GM12878 (cell line): Measurements from ENCODE around the gene SPACA1. TPM values are rescaled to one million over a fixed set of nuclear protein-coding genes. Genes with fewer than 3 reads are reported as not detected.

Experiments
- ATAC-seq: fragments of 200-7000 bp; cut with Tn5 transposase; 3 replicates; pipeline ENCODE4 v1.9.1; 2020; ENCODE audit warnings: mild to moderate bottlenecking, moderate library complexity
- BruUV-seq: library from RNA; stranded (reverse); fragments of 400-500 nt; replicated peaks from 2 replicates; lab custom pipeline; 2021; lab: Mats Ljungman, UMichigan
- CTCF ChIA-PET: fragments of 300-600 bp; sonication (Branson Sonifier 250); formaldehyde crosslinking; extraction: SDS; loops from one replicate; lab custom pipeline; 2021; ENCODE audit warnings: inconsistent platforms; lab: Yijun Ruan, JAX
- POLR2A ChIA-PET: fragments of 350-600 bp; formaldehyde crosslinking; extraction: SDS; loops from one replicate; lab custom pipeline; 2021; ENCODE audit warnings: inconsistent platforms; lab: Charles Lee
- RAD21 ChIA-PET: fragments of 300-600 bp; sonication (Branson Sonifier 250); formaldehyde crosslinking; loops from one replicate; lab custom pipeline; 2023; ENCODE audit warnings: antibody characterized with exemption; ENCODE audit not compliant: unreplicated experiment; lab: Charles Lee
- SMC1A ChIA-PET: fragments of 300-600 bp; sonication (Branson Sonifier 250); formaldehyde crosslinking; loops from one replicate; lab custom pipeline; 2023; ENCODE audit not compliant: unreplicated experiment, uncharacterized antibody; lab: Charles Lee
- DNase-seq: peaks from one replicate; pipeline ENCODE4 v3.0.0-alpha.2; 2011; ENCODE audit warnings: low read depth, low spot score
- FAIRE-seq: peaks from 3 replicates; lab custom pipeline; 2011; peaks lifted over from hg19 to GRCh38; lab: Jason Lieb, UNC
- H2AFZ ChIP-seq: 2 replicates; pipeline ENCODE4 v1.6.0; 2011; ENCODE audit warnings: low read depth, low read length, control low read depth; ENCODE audit not compliant: control insufficient read depth
- H3K27ac ChIP-seq: 2 replicates; pipeline ENCODE4 v1.5.1; 2011; ENCODE audit warnings: control low read depth; ENCODE audit not compliant: control insufficient read depth, insufficient read depth
- H3K27me3 ChIP-seq, 2 experiments: replicated peaks in 1 of 2; 2 replicates each; pipeline versions ENCODE4 v1.6.0 to v1.6.1; 2011; ENCODE audit warnings: low read length in 1 of 2; ENCODE audit not compliant: control insufficient read depth in 2 of 2, insufficient read depth in 2 of 2
- H3K36me3 ChIP-seq, 2 experiments: 2 replicates each; pipeline ENCODE4 v1.5.1; 2011; ENCODE audit warnings: low read length in 1 of 2; ENCODE audit not compliant: control insufficient read depth in 2 of 2, insufficient read depth in 2 of 2
- H3K4me1 ChIP-seq: 2 replicates; pipeline ENCODE4 v1.6.1; 2011; ENCODE audit warnings: mild to moderate bottlenecking, low read length, moderate library complexity, mixed read lengths; ENCODE audit not compliant: control insufficient read depth, insufficient read depth
- H3K4me2 ChIP-seq: 2 replicates; pipeline ENCODE4 v1.6.0; 2011; ENCODE audit warnings: control low read depth; ENCODE audit not compliant: control insufficient read depth, insufficient read depth
- H3K4me3 ChIP-seq: fragments of 200-600 bp; sonication (generic); 2 replicates; pipeline ENCODE4 v1.5.1; 2016
- H3K79me2 ChIP-seq: 2 replicates; pipeline ENCODE4 v1.6.0; 2011; ENCODE audit warnings: low read length; ENCODE audit not compliant: control insufficient read depth, insufficient read depth
- H3K9ac ChIP-seq: 2 replicates; pipeline ENCODE4 v1.8.0; 2011; ENCODE audit warnings: low read length, control low read depth, mixed read lengths; ENCODE audit not compliant: control insufficient read depth, insufficient read depth
- H3K9me3 ChIP-seq: replicated peaks from 3 replicates; pipeline ENCODE4 v1.5.1; 2011; ENCODE audit warnings: mild to moderate bottlenecking, low read length; ENCODE audit not compliant: control insufficient read depth, insufficient read depth
- H4K20me1 ChIP-seq: 2 replicates; pipeline ENCODE4 v1.6.0; 2011; ENCODE audit not compliant: control insufficient read depth, insufficient read depth
- FOS ChIP-seq: IDR thresholded peaks from 3 replicates; pipeline ENCODE4 v1.6.1; 2011; ENCODE audit warnings: borderline replicate concordance; ENCODE audit not compliant: insufficient read length; ENCODE audit errors: extremely low read depth
- MEF2B ChIP-seq: fragments of 450-650 bp; IDR thresholded peaks from 2 replicates; pipeline ENCODE4 v1.6.1; 2018; ENCODE audit warnings: mild to moderate bottlenecking, moderate library complexity; ENCODE audit not compliant: partially characterized antibody, poor library complexity, severe bottlenecking
- NR2C1 ChIP-seq: fragments of 450-650 bp; IDR thresholded peaks from 2 replicates; pipeline ENCODE4 v1.6.1; 2017; ENCODE audit warnings: antibody characterized with exemption, mild to moderate bottlenecking, moderate library complexity
- SP1 ChIP-seq: IDR thresholded peaks from one replicate; pipeline ENCODE4 v1.6.1; 2011; ENCODE audit warnings: low read depth, low read length
- TARDBP ChIP-seq: IDR thresholded peaks from 2 replicates; pipeline ENCODE4 v1.6.1; 2016; ENCODE audit warnings: borderline replicate concordance
- ZNF274 ChIP-seq: IDR thresholded peaks from one replicate; pipeline ENCODE4 v1.8.0; 2011; ENCODE audit not compliant: insufficient read length, insufficient read depth
- WGBS: methylation state at CpG from one replicate; pipeline ENCODE4 v1.1.6; 2016; ENCODE audit warnings: low lambda C conversion rate; ENCODE audit not compliant: insufficient replicate concordance, insufficient coverage; ENCODE audit errors: missing lambda C conversion rate; 5-methylcytosine and 5-hydroxymethylcytosine counted together
- in situ Hi-C: fragments of 300-500 bp; cut with MboI; formaldehyde crosslinking; loops from 9 replicates; pipeline ENCODE4 v1.14.3; 2018; ENCODE audit warnings: mixed read lengths
- intact Hi-C: fragments of 100-400 bp; cut with micrococcal nuclease; formaldehyde crosslinking; loops from one replicate; pipeline ENCODE4 v1.14.2; 2022; ENCODE audit not compliant: unreplicated experiment
- polyA plus RNA-seq, 11 experiments: library from polyadenylated mRNA; depleted of rRNA in 4 of 11; unstranded in 6 of 11; stranded (reverse) in 5 of 11; fragments of >200 nt; fragmentation: Nextera tagmentation in 4 of 11; fragmentation: Illumina TruSeq in 1 of 11; extraction: Ambion mirVana in 4 of 11; extraction: Trizol in 1 of 11; gene quantifications; 1 replicate in 1 of 11; 2 replicates in 10 of 11; pipeline versions ENCODE4 v1.2.1 to v1.2.3, GENCODE V29; 2011 to 2016; ENCODE audit warnings: inconsistent platforms in 2 of 11, missing spikeins in 2 of 11, low read depth in 1 of 11
- total RNA-seq, 4 experiments: library from RNA; depleted of rRNA in 3 of 4; stranded (reverse); fragments of >200 nt in 3 of 4; fragmentation: Illumina TruSeq in 1 of 4; extraction: Trizol in 1 of 4; gene quantifications; 2 replicates each; pipeline versions ENCODE4 v1.2.1 to v1.2.3, GENCODE V29; 2013 to 2021
- TF ChIP-seq, protein P1 (sequence below): fragments of 450-650 bp; IDR thresholded peaks from 2 replicates; pipeline ENCODE4 v1.6.1; 2017; ENCODE audit warnings: mild to moderate bottlenecking

SPACA1 gene
- total and polyA plus RNA-seq, 10 of the 15 experiments (the other 5 are each of a cell fraction or from before 2014, with no cell fraction given), result not detected

DNA sequence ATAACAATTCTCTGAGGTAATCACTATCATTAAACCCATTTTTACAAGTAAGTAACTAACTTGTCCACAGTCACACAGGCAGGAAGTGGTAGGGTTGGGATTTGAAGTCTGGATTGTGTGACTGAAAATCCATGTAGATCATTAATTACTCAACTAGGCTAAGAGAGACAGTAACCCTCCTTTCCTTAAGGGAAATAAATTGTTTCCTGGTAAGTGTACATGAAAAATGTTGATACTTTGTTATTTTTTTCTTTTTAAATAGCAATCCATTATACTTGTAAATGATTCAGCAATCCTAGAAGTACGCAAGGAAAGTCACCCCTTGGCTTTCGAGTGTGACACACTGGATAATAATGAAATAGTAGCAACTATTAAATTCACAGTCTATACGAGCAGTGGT, 11.6 kb downstream of the SPACA1 start:
- Histone ChIP-seq H3K4me1 (no peaks in the 10 kb centered on the region), H3K27me3 (no peaks in the 10 kb centered on the region), H3K9me3 (no peaks in the 10 kb centered on the region), H4K20me1 (no peaks in the 10 kb centered on the region), H2AFZ (no peak overlapping the region), H3K27ac (no peak overlapping the region), H3K79me2 (no peaks in the 10 kb centered on the region), H3K4me2 (no peak overlapping the region), H3K36me3 (no peaks in the 10 kb centered on the region), H3K9ac (no peak overlapping the region), H3K4me3 (no peak overlapping the region)
- DNase-seq (no peak), FAIRE-seq (no peak), ATAC-seq (no peak)
- WGBS, result 40% methylated on average over 3 of the region's 3 CpGs
- SMC1A ChIA-PET, result no interaction called here
- RAD21 ChIA-PET, result no interaction called here
- in situ Hi-C loops (no loop called here), intact Hi-C loops (no loop called here)
- BruUV-seq, result no TSS peak
- CTCF ChIA-PET, result no interaction called here
- POLR2A ChIA-PET, result no interaction called here
- TF ChIP-seq ZNF274 (no peak), MEF2B (no peak), NR2C1 (no peak), TARDBP (no peak), FOS (no peak), SP1 (no peak)
- TF ChIP-seq, protein P1, sequence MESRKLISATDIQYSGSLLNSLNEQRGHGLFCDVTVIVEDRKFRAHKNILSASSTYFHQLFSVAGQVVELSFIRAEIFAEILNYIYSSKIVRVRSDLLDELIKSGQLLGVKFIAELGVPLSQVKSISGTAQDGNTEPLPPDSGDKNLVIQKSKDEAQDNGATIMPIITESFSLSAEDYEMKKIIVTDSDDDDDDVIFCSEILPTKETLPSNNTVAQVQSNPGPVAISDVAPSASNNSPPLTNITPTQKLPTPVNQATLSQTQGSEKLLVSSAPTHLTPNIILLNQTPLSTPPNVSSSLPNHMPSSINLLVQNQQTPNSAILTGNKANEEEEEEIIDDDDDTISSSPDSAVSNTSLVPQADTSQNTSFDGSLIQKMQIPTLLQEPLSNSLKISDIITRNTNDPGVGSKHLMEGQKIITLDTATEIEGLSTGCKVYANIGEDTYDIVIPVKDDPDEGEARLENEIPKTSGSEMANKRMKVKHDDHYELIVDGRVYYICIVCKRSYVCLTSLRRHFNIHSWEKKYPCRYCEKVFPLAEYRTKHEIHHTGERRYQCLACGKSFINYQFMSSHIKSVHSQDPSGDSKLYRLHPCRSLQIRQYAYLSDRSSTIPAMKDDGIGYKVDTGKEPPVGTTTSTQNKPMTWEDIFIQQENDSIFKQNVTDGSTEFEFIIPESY, result no peak
